ENCODE measurements around the gene NR2F2.

NR2F2 gene

DNA sequence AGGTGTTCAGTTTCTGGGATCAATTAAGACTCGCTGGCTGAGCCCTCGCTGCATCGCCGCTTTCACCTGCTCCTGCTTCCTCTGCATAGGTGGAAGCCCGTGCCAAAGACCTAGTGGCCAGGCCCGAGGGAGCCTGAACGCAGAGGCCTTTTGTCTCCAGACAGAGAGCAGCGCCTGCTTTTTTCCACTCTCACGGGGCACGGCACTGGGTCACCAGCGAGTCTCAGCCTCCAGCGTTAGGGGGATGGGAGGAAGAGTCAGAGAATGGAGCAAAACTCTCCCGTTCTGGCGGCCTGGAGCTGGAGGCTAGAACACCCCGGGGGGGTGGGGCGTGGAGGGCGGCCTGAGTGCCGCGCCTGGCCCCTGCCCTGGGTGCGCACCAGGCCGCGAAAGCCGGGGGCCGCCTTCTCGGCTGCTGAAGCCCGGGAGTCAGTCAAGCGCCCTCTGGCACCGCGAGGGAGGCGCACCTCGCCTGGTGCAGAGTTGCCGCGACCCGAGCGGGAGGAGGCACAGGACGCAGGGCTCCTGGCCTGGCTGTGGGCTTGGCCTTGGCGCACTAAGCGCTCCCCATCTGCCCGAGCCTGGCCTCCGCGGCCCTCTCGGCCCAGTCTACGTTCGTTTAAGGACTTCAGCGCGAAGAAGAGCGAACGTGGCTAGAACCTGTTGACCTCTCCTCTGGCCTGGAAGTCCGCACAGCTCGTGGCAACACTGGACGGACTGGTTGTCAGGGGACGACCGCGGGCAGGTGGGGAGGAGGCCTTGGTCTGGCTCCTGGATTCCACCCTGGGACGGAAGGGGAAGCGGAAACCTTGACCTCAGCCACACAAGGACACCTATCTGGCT, 21.5 kb downstream of the NR2F2 start:
- Histone ChIP-seq H3K4me3 (ENCODE audit: low read length) (peak overlapping the region; percentile 13; the same call in 1 of the 2 replicates), H3K27ac (ENCODE audit: low read depth, low read length) (no peak overlapping the region), H3K9me3 (ENCODE audit: insufficient read depth, low read depth, low read length) (no peaks in the 10 kb centered on the region), H3K27me3 (ENCODE audit: insufficient read depth, low read length) (peaks cover 100% of the 10 kb centered on the region), H3K4me1 (ENCODE audit: insufficient read depth, low read length) (peaks cover 46% of the 10 kb centered on the region), H3K36me3 (ENCODE audit: insufficient read depth, low read length) (no peaks in the 10 kb centered on the region), H3K9ac (ENCODE audit: low read depth, low read length) (no peak overlapping the region)
- WGBS = 2% methylated on average over 56 of the region's 56 CpGs

DNA sequence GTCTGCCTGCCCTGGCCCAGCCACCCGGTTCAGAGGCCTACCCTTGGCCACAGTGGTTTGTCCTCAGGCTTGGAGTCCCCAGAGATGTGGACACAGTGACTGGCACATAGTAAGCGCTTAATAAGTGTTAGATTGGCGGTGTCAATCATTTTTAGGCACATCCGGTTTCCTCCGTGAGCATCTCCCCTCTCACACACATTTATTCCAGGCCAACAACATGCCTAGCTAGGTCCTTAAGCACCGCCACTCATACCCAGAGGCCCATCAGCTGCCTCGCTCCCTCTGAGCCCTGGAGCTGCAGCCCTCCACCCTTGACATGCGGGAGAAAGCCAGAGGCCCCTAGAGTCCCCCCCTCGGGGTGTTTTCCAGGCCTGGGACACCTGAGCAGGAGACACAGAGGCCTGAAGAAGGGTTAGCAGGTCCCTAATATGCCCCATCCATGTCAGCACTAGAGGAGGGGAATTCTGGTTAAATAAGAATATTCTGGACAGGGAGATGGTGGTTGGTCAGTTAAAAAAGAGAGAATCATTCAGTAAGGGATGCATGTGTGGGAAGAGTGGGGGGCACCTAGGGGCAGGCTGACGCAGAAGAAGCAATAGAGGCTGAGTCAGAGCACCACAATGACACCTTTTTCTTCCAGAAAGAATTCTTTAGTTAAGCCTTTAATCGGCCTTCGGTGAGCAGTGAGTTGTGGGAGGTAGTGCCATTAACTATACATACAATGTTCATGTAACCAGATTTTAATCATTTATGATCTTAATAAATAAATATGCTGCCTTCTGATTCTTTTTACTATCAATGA, 22.3 kb downstream of the NR2F2 start:
- no peak overlapping the region for H3K27ac ChIP-seq (ENCODE audit: low read depth, low read length)
- no peaks in the 10 kb centered on the region for H3K9me3 ChIP-seq (ENCODE audit: insufficient read depth, low read depth, low read length)
- WGBS = 15% methylated on average over 10 of the region's 12 CpGs
- H3K9ac ChIP-seq (ENCODE audit: low read depth, low read length) = no peak overlapping the region
- peaks cover 46% of the 10 kb centered on the region for H3K4me1 ChIP-seq (ENCODE audit: insufficient read depth, low read length)
- peaks cover 100% of the 10 kb centered on the region for H3K27me3 ChIP-seq (ENCODE audit: insufficient read depth, low read length)
- H3K36me3 ChIP-seq (ENCODE audit: insufficient read depth, low read length) = no peaks in the 10 kb centered on the region
- no peak overlapping the region for H3K4me3 ChIP-seq (ENCODE audit: low read length)

DNA sequence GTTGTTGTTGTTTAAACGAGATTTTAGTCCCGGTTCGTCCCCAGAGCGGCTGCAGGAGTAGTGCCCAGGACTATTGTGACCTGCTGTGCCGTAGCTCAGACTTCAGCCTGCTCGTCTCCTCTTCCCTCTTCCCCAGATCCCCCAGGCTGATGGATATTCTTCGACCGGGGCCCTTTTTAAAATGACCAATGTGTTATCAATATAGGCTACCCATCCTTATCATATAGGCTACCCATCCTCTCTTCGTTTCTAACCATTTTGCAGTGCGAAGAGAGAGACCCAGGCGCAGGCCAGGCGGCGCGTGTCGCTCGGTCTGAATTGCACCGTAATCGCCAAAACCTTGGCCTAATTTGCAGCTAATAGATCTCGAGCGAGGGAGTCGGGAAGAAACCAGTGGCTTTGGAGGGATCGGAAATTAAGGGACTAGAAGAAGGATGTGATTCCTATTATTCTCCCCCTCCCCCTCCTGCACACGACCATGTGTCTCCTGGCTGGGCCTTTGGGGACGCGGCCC, 23.0 kb downstream of the NR2F2 start:
- H3K36me3 ChIP-seq (ENCODE audit: insufficient read depth, low read length) = no peaks in the 10 kb centered on the region
- peaks cover 43% of the 10 kb centered on the region for H3K4me1 ChIP-seq (ENCODE audit: insufficient read depth, low read length)
- peaks cover 100% of the 10 kb centered on the region for H3K27me3 ChIP-seq (ENCODE audit: insufficient read depth, low read length)
- H3K27ac ChIP-seq (ENCODE audit: low read depth, low read length) = no peak overlapping the region
- no peaks in the 10 kb centered on the region for H3K9me3 ChIP-seq (ENCODE audit: insufficient read depth, low read depth, low read length)
- no peak overlapping the region for H3K9ac ChIP-seq (ENCODE audit: low read depth, low read length)
- peak overlapping the region; percentile 41 for H3K4me3 ChIP-seq (ENCODE audit: low read length)
- WGBS = 4% methylated on average over 23 of the region's 25 CpGs

DNA sequence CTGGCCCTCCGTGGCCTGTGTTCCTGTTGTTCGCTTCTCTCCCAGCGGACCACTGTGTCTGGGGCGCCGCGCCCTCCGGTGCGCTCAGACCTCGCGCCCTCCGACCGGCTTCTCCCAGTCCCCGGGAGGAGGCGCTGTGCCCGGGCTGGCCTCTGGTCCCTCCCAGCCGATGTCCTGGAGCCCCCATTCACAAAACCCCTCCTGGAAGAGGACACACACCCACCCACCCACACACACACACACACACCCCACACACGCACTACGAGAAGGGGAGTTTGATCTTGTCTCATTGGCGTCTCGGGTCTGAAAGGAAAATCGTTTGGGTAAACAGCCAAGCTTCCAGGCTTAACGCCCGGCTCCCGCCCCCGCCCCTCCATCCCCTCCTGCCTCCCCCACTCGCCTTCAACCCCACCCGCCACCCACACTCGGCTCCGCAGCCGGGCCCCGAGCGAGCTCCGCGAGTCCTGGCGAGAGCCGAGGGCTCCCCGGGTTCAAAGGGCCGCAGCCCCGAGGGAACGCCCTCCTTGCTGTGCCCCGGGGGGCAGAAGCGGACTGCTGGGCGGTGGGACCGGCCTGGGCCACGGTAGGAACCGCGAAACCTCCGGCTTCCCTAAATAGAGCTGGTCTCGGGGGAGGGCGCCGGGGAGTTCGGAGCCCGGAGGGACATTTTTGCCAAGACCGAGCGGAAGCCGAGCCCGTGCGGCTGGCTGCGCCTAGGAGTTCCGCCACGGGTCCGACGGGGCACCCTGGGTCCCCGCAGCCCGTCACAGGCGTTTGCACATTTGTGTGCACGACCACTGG, 23.6 kb downstream of the NR2F2 start:
- H3K36me3 ChIP-seq (ENCODE audit: insufficient read depth, low read length) = no peaks in the 10 kb centered on the region
- no peak overlapping the region for H3K27ac ChIP-seq (ENCODE audit: low read depth, low read length)
- H3K9ac ChIP-seq (ENCODE audit: low read depth, low read length) = no peak overlapping the region
- peaks cover 100% of the 10 kb centered on the region for H3K27me3 ChIP-seq (ENCODE audit: insufficient read depth, low read length)
- peak overlapping the region; percentile 41 for H3K4me3 ChIP-seq (ENCODE audit: low read length)
- H3K4me1 ChIP-seq (ENCODE audit: insufficient read depth, low read length) = peaks cover 40% of the 10 kb centered on the region
- whole genome bisulfite sequencing = under 1% methylated on average over 64 of the region's 67 CpGs
- H3K9me3 ChIP-seq (ENCODE audit: insufficient read depth, low read depth, low read length) = no peaks in the 10 kb centered on the region

DNA sequence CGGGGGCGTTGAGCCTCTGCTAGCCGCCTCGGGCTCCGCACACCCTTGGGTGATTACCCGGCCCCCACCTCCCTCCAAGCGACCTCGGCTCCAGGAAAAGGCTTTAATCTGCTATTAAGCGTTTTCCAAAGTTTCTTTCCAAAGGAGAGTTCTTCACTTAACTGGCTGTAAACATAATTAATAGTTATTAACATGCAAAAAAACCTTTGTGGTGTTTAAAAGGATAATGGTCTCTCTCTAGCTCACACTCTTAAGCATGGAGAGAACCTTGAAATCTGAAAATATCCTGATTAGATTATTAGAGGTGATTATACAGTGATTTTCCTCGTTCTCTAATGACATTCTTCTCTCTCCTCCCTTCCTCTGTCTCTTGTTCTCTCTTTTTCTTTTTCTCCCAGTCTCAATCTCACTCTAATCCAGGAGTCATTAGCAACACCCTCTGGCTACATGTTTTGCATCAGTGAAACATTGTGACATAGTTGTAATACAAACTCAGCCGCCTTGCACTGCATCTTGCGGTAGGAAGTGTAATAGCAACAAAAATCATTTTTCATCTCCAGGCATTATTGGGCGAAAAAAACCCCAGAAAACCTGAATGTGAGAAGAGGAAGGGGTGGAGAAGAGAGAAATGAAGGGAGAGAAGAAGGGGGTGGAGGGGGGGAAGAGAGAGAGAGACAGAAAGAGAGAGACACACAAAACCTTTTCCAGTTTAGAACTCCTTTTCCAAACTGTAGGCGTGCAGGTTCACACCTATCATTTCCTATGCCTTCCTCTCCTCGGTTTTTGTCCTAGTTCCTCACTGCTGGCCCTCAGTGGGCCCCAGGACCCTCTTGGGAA, 24.4 kb downstream of the NR2F2 start:
- Histone ChIP-seq H3K9me3 (ENCODE audit: insufficient read depth, low read depth, low read length) (no peaks in the 10 kb centered on the region), H3K4me3 (ENCODE audit: low read length) (peak overlapping the region; percentile 41), H3K36me3 (ENCODE audit: insufficient read depth, low read length) (no peaks in the 10 kb centered on the region), H3K9ac (ENCODE audit: low read depth, low read length) (no peak overlapping the region), H3K27me3 (ENCODE audit: insufficient read depth, low read length) (peaks cover 100% of the 10 kb centered on the region), H3K4me1 (ENCODE audit: insufficient read depth, low read length) (peaks cover 38% of the 10 kb centered on the region), H3K27ac (ENCODE audit: low read depth, low read length) (no peak overlapping the region)
- WGBS = 1% methylated on average over 14 of the region's 15 CpGs

DNA sequence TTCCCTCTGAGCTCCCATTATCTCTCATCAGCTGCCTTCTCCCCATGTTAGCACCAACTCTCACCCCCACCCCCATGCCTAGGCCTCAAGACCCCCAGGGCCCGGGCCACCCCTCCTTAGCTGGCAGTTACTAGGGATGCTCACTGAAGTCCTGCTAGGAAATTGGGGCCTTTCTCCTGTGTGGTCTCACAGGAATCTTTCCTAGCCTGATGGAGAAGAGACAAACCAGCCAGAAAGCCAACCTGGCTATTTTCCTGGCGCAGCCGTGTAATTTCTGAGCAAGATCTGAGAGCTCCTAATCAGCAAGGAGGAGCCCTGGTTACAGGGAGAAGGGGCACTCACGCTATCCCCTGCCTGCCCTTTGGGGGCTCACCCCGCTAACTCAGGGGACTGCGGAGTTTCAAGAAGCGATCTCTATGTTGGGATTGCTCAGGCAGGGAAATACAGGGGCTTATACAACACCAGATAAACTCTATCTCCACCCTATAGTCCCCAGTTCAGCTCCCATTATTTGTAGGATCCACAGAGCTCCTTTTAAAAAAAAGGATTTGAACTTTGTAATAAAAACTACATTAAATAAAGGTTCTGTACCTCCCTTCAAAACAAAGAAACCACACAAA, 25.2 kb downstream of the NR2F2 start:
- H3K27me3 ChIP-seq (ENCODE audit: insufficient read depth, low read length) = peaks cover 100% of the 10 kb centered on the region
- H3K4me1 ChIP-seq (ENCODE audit: insufficient read depth, low read length) = peaks cover 31% of the 10 kb centered on the region; the same call in 1 of the 2 replicates

DNA sequence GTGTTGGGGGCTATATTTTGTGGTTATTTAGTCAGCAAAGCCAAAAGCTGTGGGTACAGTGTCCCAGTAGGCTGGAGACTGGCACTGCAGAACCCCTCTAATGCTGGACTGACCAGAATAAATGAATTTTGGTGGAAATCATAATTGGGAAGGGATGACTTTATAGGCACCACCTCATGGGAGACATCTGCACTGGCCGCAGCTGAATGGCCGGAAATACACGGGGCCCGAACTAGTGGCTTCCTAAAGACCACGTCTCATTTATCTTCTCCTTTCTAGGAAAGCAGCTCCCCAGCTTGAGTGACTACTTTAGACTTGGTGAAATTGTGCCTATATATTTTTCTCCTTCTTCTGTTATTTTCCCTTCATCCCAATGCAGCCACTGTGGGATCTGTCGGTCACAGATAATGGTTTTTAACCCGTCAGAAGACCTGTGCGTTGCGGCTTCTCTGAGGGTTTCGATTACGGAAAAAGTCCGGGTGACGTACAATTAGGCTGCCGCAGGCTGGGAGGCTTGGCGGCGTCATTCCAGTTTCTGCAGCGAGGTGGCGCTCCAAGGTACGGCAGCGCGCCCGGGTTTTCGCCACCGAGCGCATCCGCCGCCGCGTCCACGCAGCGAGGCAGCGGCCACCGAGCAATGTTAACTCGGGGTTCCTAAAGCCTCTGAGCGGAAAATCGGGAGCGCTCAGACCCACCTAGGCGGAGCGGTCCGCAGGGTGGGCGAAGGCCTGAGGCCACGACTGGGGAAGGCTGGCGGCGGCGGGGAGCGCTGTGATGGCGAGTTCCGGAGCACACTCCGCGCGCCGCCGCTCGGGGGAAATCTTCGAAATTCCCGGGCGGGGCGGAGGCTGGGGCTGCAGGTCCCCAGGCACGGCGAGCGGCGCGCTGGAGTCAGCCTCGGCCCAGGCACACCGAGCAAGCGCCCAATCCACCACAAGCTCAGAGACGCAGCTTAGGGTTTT, 26.3 kb downstream of the NR2F2 start:
- Histone ChIP-seq H3K4me3 (ENCODE audit: low read length) (peak overlapping the region; percentile 62), H3K9ac (ENCODE audit: low read depth, low read length) (no peak overlapping the region), H3K4me1 (ENCODE audit: insufficient read depth, low read length) (peaks cover 26% of the 10 kb centered on the region; the same call in 1 of the 2 replicates), H3K36me3 (ENCODE audit: insufficient read depth, low read length) (no peaks in the 10 kb centered on the region), H3K9me3 (ENCODE audit: insufficient read depth, low read depth, low read length) (no peaks in the 10 kb centered on the region), H3K27me3 (ENCODE audit: insufficient read depth, low read length) (peaks cover 100% of the 10 kb centered on the region), H3K27ac (ENCODE audit: low read depth, low read length) (no peak overlapping the region)
- 1% methylated on average over 67 of the region's 67 CpGs for WGBS

More for the DNA sequence above, 25.2 kb downstream of the NR2F2 start:
- WGBS = 10% methylated on average over 7 of the region's 7 CpGs
- no peaks in the 10 kb centered on the region for H3K36me3 ChIP-seq (ENCODE audit: insufficient read depth, low read length)
- no peaks in the 10 kb centered on the region for H3K9me3 ChIP-seq (ENCODE audit: insufficient read depth, low read depth, low read length)
- H3K9ac ChIP-seq (ENCODE audit: low read depth, low read length) = no peak overlapping the region
- no peak overlapping the region for H3K4me3 ChIP-seq (ENCODE audit: low read length)
- H3K27ac ChIP-seq (ENCODE audit: low read depth, low read length) = no peak overlapping the region

DNA sequence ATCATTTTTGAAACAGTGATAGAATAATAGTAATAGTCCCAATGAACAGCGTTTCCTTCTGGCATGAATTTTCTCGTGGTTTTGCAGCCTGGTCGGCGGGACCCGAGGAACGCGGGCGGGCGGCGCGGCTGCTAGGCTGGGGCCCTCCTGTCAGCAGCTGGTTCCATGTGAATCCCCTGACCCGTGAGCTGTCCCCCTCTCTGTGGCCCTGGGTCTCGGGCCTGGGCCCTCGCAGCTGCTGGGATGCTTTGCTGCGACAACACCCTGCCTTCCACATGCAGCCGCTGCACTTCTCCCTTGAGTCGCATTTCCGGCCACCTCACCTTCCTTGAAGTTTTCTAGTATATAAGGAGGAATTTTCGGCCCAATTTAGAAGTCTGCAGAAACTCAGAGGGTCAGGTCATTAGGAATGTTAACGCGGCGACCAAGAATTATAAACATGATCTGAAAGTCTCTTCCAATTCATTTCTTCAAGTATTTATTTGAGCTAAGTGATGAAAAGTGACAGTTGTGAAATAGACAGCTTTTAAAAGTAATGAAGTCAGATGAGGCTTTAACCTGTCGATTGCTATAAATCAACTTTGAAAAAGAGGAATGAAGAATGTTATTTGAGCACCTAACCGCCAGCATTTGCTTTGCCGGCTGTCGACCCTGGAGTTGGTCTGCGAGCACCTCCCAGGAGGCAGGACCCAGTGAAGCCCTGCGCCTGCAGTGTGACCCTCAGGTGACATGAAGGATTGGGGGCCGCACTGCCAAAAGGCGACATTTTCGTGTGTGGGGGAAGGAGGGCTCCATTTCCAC, 27.7 kb downstream of the NR2F2 start:
- Histone ChIP-seq H3K4me1 (ENCODE audit: insufficient read depth, low read length) (peaks cover 27% of the 10 kb centered on the region; the same call in 1 of the 2 replicates), H3K36me3 (ENCODE audit: insufficient read depth, low read length) (no peaks in the 10 kb centered on the region), H3K27ac (ENCODE audit: low read depth, low read length) (no peak overlapping the region), H3K9me3 (ENCODE audit: insufficient read depth, low read depth, low read length) (no peaks in the 10 kb centered on the region), H3K9ac (ENCODE audit: low read depth, low read length) (no peak overlapping the region), H3K27me3 (ENCODE audit: insufficient read depth, low read length) (peaks cover 100% of the 10 kb centered on the region), H3K4me3 (ENCODE audit: low read length) (no peak overlapping the region)
- WGBS = 9% methylated on average over 31 of the region's 31 CpGs

Data from HUES64 (cell line).